Measurements from ENCODE around the gene PLCH1. TPM values are rescaled to one million over a fixed set of nuclear protein-coding genes. Genes with fewer than 3 reads are reported as not detected.

PLCH1 gene
- total RNA-seq, 1 donor from 2014 or later = 32.0 TPM

- Mint-ChIP-seq H3K4me1 (peaks cover 4% of the 10 kb centered on the region), H3K9me3 (peaks cover 2% of the 10 kb centered on the region), H3K27me3 (ENCODE audit: insufficient read depth, low read depth) (no peaks in the 10 kb centered on the region), H3K27ac (no peak overlapping the region), H3K36me3 (peaks cover 28% of the 10 kb centered on the region), H3K4me3 (no peak overlapping the region)
- Histone ChIP-seq H3K36me3 (no peaks in the 10 kb centered on the region), H3F3A (ENCODE audit: low read depth) (no peaks in the 10 kb centered on the region), H3K27me3 (no peaks in the 10 kb centered on the region), H3K9me3 (ENCODE audit: low read depth) (no peaks in the 10 kb centered on the region), H3K4me1 (no peaks in the 10 kb centered on the region), H3K79me2 (ENCODE audit: low read depth) (no peaks in the 10 kb centered on the region), H3K27ac (no peak overlapping the region), H4K20me1 (ENCODE audit: low read depth) (no peaks in the 10 kb centered on the region), H3K4me2 (no peak overlapping the region), H3K9ac (no peak overlapping the region), H3K4me3 (no peak overlapping the region), H2AFZ (replicated peaks) (no peak overlapping the region)
- TF ChIP-seq EZH2phosphoT487 (IDR thresholded peaks at IDR 0.05) (no peak), CTCF (IDR thresholded peaks at IDR 0.05) (no peak)
- DNase-seq (ENCODE audit: low spot score) = no peak
Observed at GRCh38 chr3:155525324-155525833, 219.5 kb downstream of the PLCH1 start.

- no peak overlapping the region for H2AFZ ChIP-seq (replicated peaks)
- no peaks in the 10 kb centered on the region for H3K79me2 ChIP-seq (ENCODE audit: low read depth)
- H3F3A ChIP-seq (ENCODE audit: low read depth) = no peaks in the 10 kb centered on the region
- Mint-ChIP-seq H3K4me3 (no peak overlapping the region), H3K27ac (no peak overlapping the region), H3K9me3 (no peaks in the 10 kb centered on the region), H3K27me3 (ENCODE audit: insufficient read depth, low read depth) (no peaks in the 10 kb centered on the region), H3K4me1 (peaks cover 22% of the 10 kb centered on the region), H3K36me3 (peaks cover 51% of the 10 kb centered on the region)
- no peak overlapping the region for H3K4me3 ChIP-seq
- TF ChIP-seq EZH2phosphoT487 (IDR thresholded peaks at IDR 0.05) (no peak), EZH2 (IDR thresholded peaks at IDR 0.05) (no peak), CTCF (IDR thresholded peaks at IDR 0.05) (no peak)
- H3K36me3 ChIP-seq = no peaks in the 10 kb centered on the region
- H3K4me2 ChIP-seq = no peak overlapping the region
- H3K27ac ChIP-seq = no peak overlapping the region
- no peaks in the 10 kb centered on the region for H3K4me1 ChIP-seq
- H3K9ac ChIP-seq = no peak overlapping the region
- no peaks in the 10 kb centered on the region for H4K20me1 ChIP-seq (ENCODE audit: low read depth)
- no peak for DNase-seq (ENCODE audit: low spot score)
- H3K9me3 ChIP-seq (ENCODE audit: low read depth) = no peaks in the 10 kb centered on the region
- H3K27me3 ChIP-seq = no peaks in the 10 kb centered on the region
Observed at GRCh38 chr3:155520463-155520862, 224.4 kb downstream of the PLCH1 start.

- no peaks in the 10 kb centered on the region for H4K20me1 ChIP-seq (ENCODE audit: low read depth)
- no peak overlapping the region for H2AFZ ChIP-seq (replicated peaks)
- Mint-ChIP-seq H3K4me3 (no peak overlapping the region), H3K27ac (no peak overlapping the region), H3K4me1 (peaks cover 22% of the 10 kb centered on the region), H3K9me3 (no peaks in the 10 kb centered on the region), H3K36me3 (peaks cover 55% of the 10 kb centered on the region), H3K27me3 (ENCODE audit: insufficient read depth, low read depth) (no peaks in the 10 kb centered on the region)
- H3K4me2 ChIP-seq = no peak overlapping the region
- H3K27ac ChIP-seq = no peak overlapping the region
- H3K9ac ChIP-seq = no peak overlapping the region
- no peaks in the 10 kb centered on the region for H3K27me3 ChIP-seq
- H3K9me3 ChIP-seq (ENCODE audit: low read depth) = no peaks in the 10 kb centered on the region
- no peaks in the 10 kb centered on the region for H3F3A ChIP-seq (ENCODE audit: low read depth)
- H3K4me1 ChIP-seq = no peaks in the 10 kb centered on the region
- no peaks in the 10 kb centered on the region for H3K79me2 ChIP-seq (ENCODE audit: low read depth)
- H3K36me3 ChIP-seq = no peaks in the 10 kb centered on the region
- TF ChIP-seq EZH2 (IDR thresholded peaks at IDR 0.05) (no peak), EZH2phosphoT487 (IDR thresholded peaks at IDR 0.05) (no peak)
- H3K4me3 ChIP-seq = no peak overlapping the region
- DNase-seq (ENCODE audit: low spot score) = no peak
Observed at GRCh38 chr3:155519078-155519477, 225.8 kb downstream of the PLCH1 start.

- no peak for DNase-seq (ENCODE audit: low spot score)
- H3K27me3 Mint-ChIP-seq (ENCODE audit: insufficient read depth, low read depth) = no peaks in the 10 kb centered on the region
Observed at GRCh38 chr3:155517903-155518302, 227.0 kb downstream of the PLCH1 start.

More at GRCh38 chr3:155517903-155518302, 227.0 kb downstream of the PLCH1 start:
- Histone ChIP-seq H3K79me2 (ENCODE audit: low read depth) (no peaks in the 10 kb centered on the region), H3K4me1 (no peaks in the 10 kb centered on the region), H3K9me3 (ENCODE audit: low read depth) (no peaks in the 10 kb centered on the region), H4K20me1 (ENCODE audit: low read depth) (no peaks in the 10 kb centered on the region), H3K36me3 (no peaks in the 10 kb centered on the region), H3K27ac (no peak overlapping the region), H3K27me3 (no peaks in the 10 kb centered on the region), H2AFZ (replicated peaks) (no peak overlapping the region), H3K4me3 (no peak overlapping the region), H3F3A (ENCODE audit: low read depth) (no peaks in the 10 kb centered on the region), H3K4me2 (no peak overlapping the region), H3K9ac (no peak overlapping the region)
- H3K36me3 Mint-ChIP-seq = peaks cover 57% of the 10 kb centered on the region
- no peak overlapping the region for H3K4me3 Mint-ChIP-seq
- peaks cover 2% of the 10 kb centered on the region for H3K9me3 Mint-ChIP-seq
- peaks cover 22% of the 10 kb centered on the region for H3K4me1 Mint-ChIP-seq
- no peak for TF ChIP-seq EZH2 (IDR thresholded peaks at IDR 0.05)
- no peak for TF ChIP-seq CTCF (IDR thresholded peaks at IDR 0.05)
- TF ChIP-seq EZH2phosphoT487 (IDR thresholded peaks at IDR 0.05) = no peak
- no peak overlapping the region for H3K27ac Mint-ChIP-seq

Data from neural progenitor cell (in vitro differentiated cells).